CD4-positive, alpha-beta T cell treated with Interleukin-4 for 1 hour (primary cell): Measurements from ENCODE around the gene KCTD21.

Source experiments
- DNase-seq, 2 donors: peaks; one replicate each; pipeline ENCODE4 v3.0.0-alpha.2; 2020 to 2022

Gene KCTD21

GRCh38 chr11:78218707-78219492 is 30.5 kb upstream of the KCTD21 start:
- DNase-seq: no peak

DNA sequence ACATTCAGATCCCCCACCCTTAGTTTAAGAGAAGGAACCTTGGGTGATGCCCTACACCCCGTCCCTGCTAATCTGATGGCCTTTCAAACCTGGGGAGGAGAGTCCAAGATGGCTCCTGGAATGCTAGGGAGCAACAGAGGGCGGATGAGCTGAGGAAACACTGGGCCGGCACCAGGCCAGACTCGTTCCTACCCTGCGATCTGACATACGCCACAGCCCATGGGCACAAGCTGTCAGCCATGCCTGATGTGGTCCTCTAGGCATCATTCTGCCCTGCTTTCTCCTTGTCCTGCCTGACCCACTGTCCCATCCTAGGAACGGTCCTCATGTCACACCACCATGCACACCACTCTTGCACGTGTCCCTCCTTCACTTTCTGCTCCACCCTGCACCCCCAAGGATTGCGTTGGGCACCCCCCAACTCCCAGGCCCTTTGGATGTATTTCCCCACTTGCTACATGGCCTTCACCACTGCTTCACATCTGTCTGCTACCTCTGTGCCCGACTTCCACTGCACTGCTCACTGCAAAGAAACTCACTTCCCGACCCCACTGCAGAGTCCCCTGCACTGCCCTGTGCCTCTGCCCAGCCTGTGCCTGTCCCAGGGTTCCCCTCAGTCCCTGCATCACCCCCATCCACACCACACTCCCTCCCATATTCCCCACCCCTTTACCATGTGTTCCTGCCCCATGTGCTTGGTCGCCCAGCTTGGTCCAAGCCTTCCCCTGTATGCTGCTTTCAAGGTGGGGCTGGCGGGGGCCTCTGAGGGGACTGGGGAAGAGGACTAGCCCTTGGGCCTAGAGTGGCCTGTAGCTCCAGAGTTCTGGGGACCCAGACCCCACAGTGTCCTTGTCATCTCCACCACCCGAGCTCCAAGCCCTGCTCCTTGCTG is 29.5 kb upstream of the KCTD21 start:
- no peak for DNase-seq

DNA sequence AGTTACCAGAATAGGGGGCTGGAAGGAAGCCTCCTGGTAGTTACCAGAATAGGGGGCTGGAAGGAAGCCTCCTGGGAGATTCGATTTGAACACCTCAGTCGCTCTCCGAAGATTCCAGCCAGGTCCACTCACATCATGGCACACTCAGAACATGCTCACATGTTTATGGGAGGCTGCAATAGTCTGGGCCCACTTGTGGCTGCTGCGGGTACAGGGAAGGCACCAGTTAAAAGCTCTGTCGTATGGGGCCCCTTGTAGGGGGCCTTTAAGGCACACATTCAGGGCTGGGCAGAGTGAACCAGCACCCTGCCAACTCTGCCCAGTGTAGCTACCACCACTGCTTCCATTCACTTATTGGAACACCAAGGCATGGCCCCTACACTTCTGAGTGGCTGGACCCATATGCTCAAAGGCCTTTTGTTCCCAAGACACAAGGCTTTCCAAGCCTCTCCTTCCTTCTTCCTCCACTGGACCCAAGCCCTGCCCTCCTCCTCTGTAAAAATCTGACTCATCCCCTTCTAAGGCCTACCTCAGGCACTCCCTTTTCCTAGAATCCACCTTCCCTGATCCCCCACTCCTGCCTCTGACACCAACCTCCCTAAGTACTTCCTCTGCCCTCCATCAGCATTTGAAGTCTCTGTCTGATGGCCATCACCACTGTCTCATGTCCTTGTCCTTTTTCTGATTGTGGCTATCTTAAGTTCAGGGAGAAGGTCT is 28.3 kb upstream of the KCTD21 start:
- DNase-seq: no peak

- DNase-seq: no peak
Observed at GRCh38 chr11:78216021-78216420, 27.6 kb upstream of the KCTD21 start.

DNA sequence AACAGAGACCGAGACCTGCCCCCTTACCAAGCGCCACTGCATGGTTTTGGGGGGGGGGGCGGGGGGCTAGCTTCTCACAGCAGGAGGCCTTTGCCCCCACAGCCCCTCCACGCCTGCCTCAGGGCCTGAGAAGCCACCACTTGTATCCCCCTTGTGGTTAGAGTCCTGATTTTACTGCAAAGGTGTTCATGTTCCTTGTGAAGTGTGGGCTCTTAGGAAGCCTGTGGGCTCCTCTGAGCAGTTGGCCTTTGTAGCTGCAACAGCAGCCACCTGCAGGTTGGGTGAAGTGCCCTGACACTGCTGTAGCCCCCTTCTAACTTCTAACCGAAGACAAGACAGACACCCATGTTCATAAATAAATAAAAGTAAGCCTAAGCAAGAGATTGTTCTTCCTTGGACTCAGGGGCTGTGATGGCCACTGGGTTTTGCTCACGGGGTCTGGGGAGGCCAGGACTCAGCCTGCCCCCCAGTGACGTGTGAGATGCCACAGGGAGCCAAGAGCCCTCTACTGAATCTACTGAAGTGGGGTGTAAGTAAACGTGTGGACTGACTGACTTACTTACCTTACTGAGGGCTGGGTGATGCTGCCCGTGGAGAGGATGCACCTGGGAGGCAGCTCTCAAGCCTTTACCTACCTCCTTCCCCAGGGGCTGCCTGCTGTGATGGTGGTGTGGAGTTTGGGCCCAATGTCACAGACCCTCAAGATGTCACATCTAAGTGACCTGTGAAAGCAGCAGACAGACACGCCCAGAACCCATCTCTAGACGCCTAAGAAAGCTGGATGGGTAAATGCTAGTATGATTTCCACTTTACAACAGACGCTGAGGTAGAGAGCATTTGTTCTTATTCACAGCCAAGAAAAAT is 26.1 kb upstream of the KCTD21 start:
- no peak for DNase-seq

DNA sequence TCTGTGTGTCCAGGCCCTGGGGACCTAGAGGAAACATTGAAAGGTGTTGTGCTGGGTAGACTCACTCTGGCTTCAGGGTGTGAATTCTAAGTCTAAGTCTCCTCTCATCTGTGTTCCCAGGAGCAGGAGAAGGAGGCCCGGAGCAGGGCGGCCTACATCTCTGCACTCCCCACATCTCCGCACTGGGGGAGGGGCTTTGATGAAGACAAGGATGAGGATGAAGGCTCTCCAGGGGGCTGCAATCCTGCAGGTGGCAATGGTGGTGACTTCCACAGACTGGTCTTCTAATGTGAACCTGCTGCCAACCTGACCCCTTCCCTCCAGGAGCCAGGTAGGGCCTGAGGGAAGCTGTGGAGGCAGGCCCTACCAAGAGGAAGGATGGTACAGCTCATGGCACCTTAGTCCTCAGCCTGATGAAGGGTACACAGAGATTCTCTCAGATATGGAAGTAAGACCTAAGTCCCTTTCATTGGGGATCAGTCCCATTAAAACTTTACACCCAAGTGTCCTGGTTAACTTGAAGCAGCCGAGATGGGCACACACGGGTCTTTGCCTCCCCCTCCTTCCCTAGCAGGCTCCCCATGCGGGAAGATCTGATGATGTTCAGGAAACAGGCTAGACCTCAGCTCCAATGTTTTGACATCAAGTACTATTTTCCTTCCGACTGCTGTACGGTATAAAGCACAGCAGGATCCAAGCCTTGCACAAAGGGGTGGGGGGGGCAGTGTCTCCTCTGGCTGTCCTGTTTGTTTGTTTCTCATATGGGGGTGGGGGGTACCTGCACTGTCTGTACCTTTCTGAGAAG is 25.3 kb upstream of the KCTD21 start:
- no peak for DNase-seq

DNA sequence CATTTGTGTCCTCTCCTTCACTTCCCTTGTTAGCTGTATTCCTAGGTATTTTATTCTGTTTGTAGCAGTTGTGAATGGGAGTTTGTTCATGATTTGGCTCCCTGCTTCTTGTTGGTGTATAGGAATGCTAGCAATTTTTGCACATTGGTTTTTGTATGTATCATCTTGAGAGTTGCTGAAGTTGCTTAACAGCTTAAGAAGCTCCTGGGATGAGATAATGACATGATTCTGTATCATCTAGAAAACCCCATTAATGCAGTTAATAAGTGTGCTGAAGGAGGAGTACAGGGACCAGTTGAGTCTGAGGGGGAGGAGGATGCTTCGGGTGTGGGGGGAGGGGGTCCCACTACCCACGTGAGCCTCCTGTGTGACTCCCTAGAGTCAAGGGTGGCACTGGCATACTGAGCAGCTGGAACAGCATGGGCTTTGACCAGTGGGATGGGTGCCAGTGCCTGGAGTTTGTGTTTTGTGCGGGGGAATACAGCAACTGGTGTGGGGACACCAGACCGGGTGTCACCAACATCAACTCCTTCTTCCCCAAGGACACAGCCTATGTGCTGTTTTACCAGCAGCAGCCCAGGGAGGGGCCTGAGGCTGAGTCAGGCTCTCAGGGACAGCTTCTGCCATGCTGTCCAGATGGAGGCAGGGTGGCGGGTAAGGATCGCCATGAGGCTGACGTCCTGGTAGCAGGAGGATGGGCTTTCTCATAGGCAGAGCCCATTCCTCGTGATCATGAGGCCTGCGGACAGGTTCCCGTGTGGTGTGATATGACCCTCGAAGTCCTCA is 24.4 kb upstream of the KCTD21 start:
- no peak for DNase-seq

GRCh38 chr11:78211565-78211964 is 23.1 kb upstream of the KCTD21 start:
- no peak for DNase-seq

DNA sequence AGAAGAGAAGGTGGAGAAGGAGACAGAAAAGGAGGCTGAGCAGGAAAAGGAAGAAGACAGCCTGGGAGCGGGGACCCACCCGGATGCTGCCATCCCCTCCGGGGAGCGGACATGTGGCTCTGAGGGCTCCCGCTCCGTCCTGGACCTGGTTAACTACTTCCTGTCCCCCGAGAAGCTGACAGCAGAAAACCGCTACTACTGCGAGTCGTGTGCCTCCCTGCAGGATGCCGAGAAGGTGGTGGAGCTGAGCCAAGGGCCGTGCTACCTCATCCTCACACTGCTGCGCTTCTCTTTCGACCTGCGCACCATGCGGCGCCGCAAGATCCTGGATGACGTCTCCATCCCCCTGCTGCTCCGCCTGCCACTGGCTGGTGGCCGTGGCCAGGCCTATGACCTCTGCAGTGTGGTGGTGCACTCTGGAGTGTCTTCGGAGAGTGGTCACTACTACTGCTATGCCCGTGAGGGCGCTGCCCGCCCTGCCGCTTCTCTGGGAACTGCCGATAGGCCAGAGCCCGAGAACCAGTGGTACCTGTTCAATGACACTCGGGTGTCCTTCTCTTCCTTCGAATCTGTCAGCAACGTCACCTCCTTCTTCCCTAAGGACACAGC is 21.7 kb upstream of the KCTD21 start:
- no peak for DNase-seq

GRCh38 chr11:78209478-78209877 is 21.1 kb upstream of the KCTD21 start:
- DNase-seq: no peak

- DNase-seq: no peak
Observed at GRCh38 chr11:78208257-78209165, 20.1 kb upstream of the KCTD21 start.

DNA sequence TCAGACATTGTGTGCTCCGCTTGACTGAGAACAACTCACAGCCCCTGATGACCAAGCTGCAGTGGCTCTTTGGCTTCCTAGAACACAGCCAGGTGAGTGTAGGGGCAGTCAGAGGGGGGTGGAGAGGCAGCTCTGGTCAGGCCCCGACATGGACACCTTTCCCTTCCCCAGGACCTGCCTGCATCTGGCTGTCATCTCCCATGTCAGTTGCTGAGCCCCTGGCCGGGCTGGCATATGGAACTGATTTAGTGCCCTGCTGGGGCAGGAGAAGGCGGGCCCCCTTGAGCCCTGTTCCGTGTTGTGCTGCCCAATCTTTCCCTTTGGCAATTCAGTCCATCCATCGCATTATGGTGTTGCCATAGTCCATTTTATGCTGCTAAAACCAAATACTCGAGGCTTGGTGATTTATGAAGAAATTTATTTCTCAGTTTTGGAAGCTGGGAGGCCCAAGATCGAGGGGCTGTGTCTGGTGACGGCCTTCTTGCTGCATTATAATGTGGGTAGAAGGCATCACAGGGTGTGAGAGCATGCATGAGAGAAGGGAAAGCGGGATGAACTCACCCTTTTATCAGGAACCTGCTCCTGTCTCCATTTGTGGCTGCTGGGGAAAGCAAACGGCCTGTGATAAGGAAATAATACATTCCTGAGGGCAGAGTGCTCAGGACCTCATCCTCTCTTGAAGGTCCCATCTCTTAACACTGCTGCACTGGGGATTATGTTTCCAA is 19.3 kb upstream of the KCTD21 start:
- DNase-seq: no peak

- no peak for DNase-seq
Observed at GRCh38 chr11:78205691-78206090, 17.3 kb upstream of the KCTD21 start.

GRCh38 chr11:78205256-78205655 is 16.8 kb upstream of the KCTD21 start:
- DNase-seq: no peak

DNA sequence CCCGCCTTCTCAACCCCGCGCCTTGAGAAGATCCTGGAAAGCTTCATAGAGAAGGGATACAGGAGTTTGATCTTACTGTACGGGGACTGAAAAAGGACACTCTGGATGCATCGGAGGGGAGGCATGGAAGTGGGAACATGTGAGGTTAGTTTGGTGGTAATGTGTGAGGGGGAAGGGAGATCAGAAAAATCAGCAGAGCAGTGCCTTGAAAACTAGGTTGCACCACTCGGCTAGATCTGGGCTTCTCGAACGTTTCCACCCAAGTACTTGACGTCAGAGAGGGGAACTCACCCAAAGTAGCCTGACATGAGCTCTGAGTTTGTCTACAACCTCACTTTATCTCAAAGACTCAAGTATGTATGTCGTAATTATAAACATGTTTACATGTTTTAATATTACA is 14.8 kb upstream of the KCTD21 start:
- DNase-seq: peak; percentile 71 to 81

- peak; percentile 77 for DNase-seq
Observed at GRCh38 chr11:78202733-78203167, 14.3 kb upstream of the KCTD21 start.

DNA sequence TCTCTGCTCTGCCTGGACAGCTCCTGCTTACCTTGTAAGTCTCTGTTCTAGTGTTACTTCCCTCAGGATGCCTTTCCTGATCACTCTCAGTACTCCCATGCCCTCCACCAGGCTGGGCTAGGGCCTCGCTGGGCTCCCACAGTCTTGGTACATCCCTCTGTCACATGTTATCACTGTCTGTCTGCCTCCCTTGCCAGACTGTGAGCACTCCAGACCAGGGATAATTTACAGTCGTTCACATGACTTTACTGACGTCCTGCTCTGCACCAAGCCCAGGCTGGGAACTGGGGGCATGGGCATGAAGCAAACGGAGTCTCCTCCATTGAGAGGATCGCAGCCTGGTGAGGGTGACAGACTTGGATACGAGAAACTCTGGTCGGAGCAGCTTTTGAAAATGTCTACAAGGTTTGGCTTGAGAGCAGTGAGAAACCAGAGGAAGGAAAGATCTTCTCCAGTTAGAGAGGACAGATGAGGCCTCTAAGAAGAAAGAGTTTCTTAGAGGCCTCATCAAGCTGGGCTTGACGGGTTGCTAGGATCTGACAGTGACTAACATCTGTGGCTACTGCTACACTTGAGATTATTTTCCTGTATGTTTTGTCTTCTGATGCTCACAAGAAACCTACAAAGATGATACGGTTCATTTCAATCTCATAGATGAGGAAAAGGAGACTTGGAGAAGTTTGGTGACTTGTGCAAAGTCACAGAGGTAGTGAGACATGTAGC is 12.8 kb upstream of the KCTD21 start:
- DNase-seq: no peak

- DNase-seq: no peak
Observed at GRCh38 chr11:78200553-78200952, 12.1 kb upstream of the KCTD21 start.
